Measurements from ENCODE around the gene NOXO1.

Gene NOXO1

GRCh38 chr16:2004795-2005517 lies 23.7 kb upstream of the NOXO1 start:
- H3K27ac Mint-ChIP-seq, result no peak overlapping the region
- H3K36me3 Mint-ChIP-seq (ENCODE audit: low read depth), result peaks cover 10% of the 10 kb centered on the region
- no peaks in the 10 kb centered on the region for H3K27me3 Mint-ChIP-seq (ENCODE audit: low read depth, poor library complexity)
- H3K4me1 Mint-ChIP-seq, result peaks cover 46% of the 10 kb centered on the region
- no peak for DNase-seq
- H3K4me3 Mint-ChIP-seq, result no peak overlapping the region
- TF ChIP-seq, protein P1, sequence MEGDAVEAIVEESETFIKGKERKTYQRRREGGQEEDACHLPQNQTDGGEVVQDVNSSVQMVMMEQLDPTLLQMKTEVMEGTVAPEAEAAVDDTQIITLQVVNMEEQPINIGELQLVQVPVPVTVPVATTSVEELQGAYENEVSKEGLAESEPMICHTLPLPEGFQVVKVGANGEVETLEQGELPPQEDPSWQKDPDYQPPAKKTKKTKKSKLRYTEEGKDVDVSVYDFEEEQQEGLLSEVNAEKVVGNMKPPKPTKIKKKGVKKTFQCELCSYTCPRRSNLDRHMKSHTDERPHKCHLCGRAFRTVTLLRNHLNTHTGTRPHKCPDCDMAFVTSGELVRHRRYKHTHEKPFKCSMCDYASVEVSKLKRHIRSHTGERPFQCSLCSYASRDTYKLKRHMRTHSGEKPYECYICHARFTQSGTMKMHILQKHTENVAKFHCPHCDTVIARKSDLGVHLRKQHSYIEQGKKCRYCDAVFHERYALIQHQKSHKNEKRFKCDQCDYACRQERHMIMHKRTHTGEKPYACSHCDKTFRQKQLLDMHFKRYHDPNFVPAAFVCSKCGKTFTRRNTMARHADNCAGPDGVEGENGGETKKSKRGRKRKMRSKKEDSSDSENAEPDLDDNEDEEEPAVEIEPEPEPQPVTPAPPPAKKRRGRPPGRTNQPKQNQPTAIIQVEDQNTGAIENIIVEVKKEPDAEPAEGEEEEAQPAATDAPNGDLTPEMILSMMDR (IDR thresholded peaks at IDR 0.05), result no peak
- no peaks in the 10 kb centered on the region for H3K9me3 Mint-ChIP-seq

- peaks cover 10% of the 10 kb centered on the region for H3K36me3 Mint-ChIP-seq (ENCODE audit: low read depth)
- TF ChIP-seq, protein P1 (IDR thresholded peaks at IDR 0.05), result peak; percentile 94
- H3K27me3 Mint-ChIP-seq (ENCODE audit: low read depth, poor library complexity), result no peaks in the 10 kb centered on the region
- H3K4me1 Mint-ChIP-seq, result peaks cover 45% of the 10 kb centered on the region
- no peaks in the 10 kb centered on the region for H3K9me3 Mint-ChIP-seq
- DNase-seq, result peak; percentile 98
- no peak overlapping the region for H3K4me3 Mint-ChIP-seq
- H3K27ac Mint-ChIP-seq, result no peak overlapping the region
Measured at GRCh38 chr16:2003827-2004641, 22.8 kb upstream of the NOXO1 start.

- Mint-ChIP-seq H3K36me3 (ENCODE audit: low read depth) (peaks cover 12% of the 10 kb centered on the region), H3K27me3 (ENCODE audit: low read depth, poor library complexity) (no peaks in the 10 kb centered on the region), H3K9me3 (no peaks in the 10 kb centered on the region), H3K4me3 (no peak overlapping the region), H3K4me1 (peaks cover 38% of the 10 kb centered on the region), H3K27ac (no peak overlapping the region)
- DNase-seq, result no peak
- TF ChIP-seq, protein P1 (IDR thresholded peaks at IDR 0.05), result no peak
Measured at GRCh38 chr16:2003231-2003826, 22.1 kb upstream of the NOXO1 start.

DNA sequence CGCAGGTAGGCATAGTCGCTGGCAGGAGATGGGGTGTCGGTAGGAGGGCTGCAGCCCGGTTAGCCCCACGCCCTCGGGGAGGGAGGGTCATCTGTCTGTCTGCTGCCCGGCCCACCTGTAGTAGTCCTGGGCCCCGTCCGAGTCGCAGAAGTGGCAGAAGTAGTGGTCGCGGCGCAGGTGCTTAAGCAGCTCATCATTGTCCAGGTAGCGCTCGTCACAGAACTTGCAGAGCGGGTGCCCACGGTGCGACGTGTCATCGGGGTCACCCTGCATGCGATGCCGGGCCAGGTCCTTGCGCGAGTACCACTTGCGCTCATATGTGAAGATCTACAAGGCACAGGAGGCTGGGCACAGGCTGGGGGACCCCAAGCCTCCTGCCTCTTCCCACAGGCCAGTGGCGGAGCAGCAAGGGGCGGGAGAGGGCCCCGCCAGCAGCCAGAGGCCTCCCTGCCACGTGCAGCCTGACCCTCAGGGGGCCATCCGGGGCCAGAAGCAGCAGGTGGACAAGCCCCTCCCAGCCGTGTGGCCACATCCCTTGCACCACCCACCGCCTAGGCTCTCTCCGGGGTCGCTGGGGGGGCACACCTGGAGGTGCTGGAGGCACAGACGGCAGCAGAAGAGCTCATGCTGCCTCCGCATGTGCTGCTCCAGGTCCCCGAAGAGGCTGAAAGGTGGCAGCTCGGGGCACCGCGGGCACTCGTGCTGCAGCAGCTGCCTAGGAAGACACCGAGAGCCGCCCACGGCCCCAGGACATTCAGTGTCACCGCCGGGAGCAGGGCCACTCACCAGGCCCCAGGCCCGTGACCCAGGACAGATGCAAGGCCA lies 21.3 kb upstream of the NOXO1 start:
- no peaks in the 10 kb centered on the region for H3K27me3 Mint-ChIP-seq (ENCODE audit: low read depth, poor library complexity)
- H3K27ac Mint-ChIP-seq, result no peak overlapping the region
- peaks cover 31% of the 10 kb centered on the region for H3K4me1 Mint-ChIP-seq
- peaks cover 16% of the 10 kb centered on the region for H3K36me3 Mint-ChIP-seq (ENCODE audit: low read depth)
- H3K4me3 Mint-ChIP-seq, result no peak overlapping the region
- no peaks in the 10 kb centered on the region for H3K9me3 Mint-ChIP-seq
- no peak for DNase-seq
- TF ChIP-seq, protein P1 (IDR thresholded peaks at IDR 0.05), result no peak

GRCh38 chr16:2001456-2002355 lies 20.4 kb upstream of the NOXO1 start:
- Mint-ChIP-seq H3K4me3 (no peak overlapping the region), H3K36me3 (ENCODE audit: low read depth) (peaks cover 21% of the 10 kb centered on the region), H3K4me1 (peaks cover 24% of the 10 kb centered on the region), H3K9me3 (no peaks in the 10 kb centered on the region), H3K27ac (no peak overlapping the region), H3K27me3 (ENCODE audit: low read depth, poor library complexity) (no peaks in the 10 kb centered on the region)
- no peak for DNase-seq
- TF ChIP-seq, protein P1 (IDR thresholded peaks at IDR 0.05), result no peak

Measured in nephron progenitor cell (in vitro differentiated cells).